ENCODE results near the gene KCNH4.

- TF ChIP-seq EZH2 (IDR thresholded peaks at IDR 0.05) = no peak
- no peak for TF ChIP-seq CTCF (IDR thresholded peaks at IDR 0.05 in 2 of 3, conservative IDR thresholded peaks at IDR 0.05 in 1 of 3; ENCODE audit: borderline replicate concordance in 1 of 3, insufficient read depth in 1 of 3, low read depth in 2 of 3, low read length in 2 of 3)
- TF ChIP-seq POLR2A (IDR thresholded peaks at IDR 0.05; ENCODE audit: borderline replicate concordance, extremely low read depth, insufficient read depth, insufficient read length) = no peak
- TF ChIP-seq EZH2phosphoT487 (IDR thresholded peaks at IDR 0.05; ENCODE audit: borderline replicate concordance) = no peak
- no peak for TF ChIP-seq YY1 (IDR thresholded peaks at IDR 0.05; ENCODE audit: extremely low read depth, insufficient replicate concordance, low read depth, low read length)
- TF ChIP-seq RAD21 (IDR thresholded peaks at IDR 0.05; ENCODE audit: low read depth) = no peak
- no peak for TF ChIP-seq JUND (IDR thresholded peaks at IDR 0.05)
Measured at GRCh38 chr17:42190491-42191274, 9.7 kb upstream of the KCNH4 start.

All from HCT116 (cell line).